Karpas-422 (cell line): ENCODE measurements around the gene LUZP2. TPM values are rescaled to one million over a fixed set of nuclear protein-coding genes. Genes with fewer than 3 reads are reported as not detected.

Experiments used
- DNase-seq: peaks from one replicate; pipeline ENCODE4 v3.0.0-alpha.2; 2015
- H2AFZ ChIP-seq: fragments of 200-600 bp; sonication (generic); 2 replicates; pipeline ENCODE4 v1.6.1; 2014; ENCODE audit warnings: antibody characterized with exemption, low read length, mixed read lengths
- H3K27ac ChIP-seq: fragments of 200-600 bp; sonication (generic); 2 replicates; pipeline ENCODE4 v1.5.1; 2014; ENCODE audit warnings: mild to moderate bottlenecking, low read length, moderate library complexity
- H3K27me3 ChIP-seq: fragments of 200-600 bp; sonication (generic); 2 replicates; pipeline ENCODE4 v1.6.1; 2014; ENCODE audit warnings: low read length, mixed read lengths
- H3K36me3 ChIP-seq: fragments of 200-600 bp; sonication (generic); 2 replicates; pipeline ENCODE4 v1.6.1; 2014; ENCODE audit warnings: low read length, mixed read lengths; ENCODE audit not compliant: insufficient read depth
- H3K4me1 ChIP-seq: fragments of 200-600 bp; sonication (generic); 2 replicates; pipeline ENCODE4 v1.6.1; 2014; ENCODE audit warnings: mild to moderate bottlenecking, low read length, mixed read lengths
- H3K4me2 ChIP-seq: fragments of 200-600 bp; sonication (generic); 2 replicates; pipeline ENCODE4 v1.6.1; 2014; ENCODE audit warnings: low read length, low read depth, mild to moderate bottlenecking; ENCODE audit not compliant: poor library complexity, severe bottlenecking
- H3K4me3 ChIP-seq: fragments of 200-600 bp; sonication (generic); 2 replicates; pipeline ENCODE4 v1.5.1; 2014; ENCODE audit warnings: mild to moderate bottlenecking, antibody characterized with exemption, low read length, mixed read lengths
- H3K79me2 ChIP-seq: fragments of 200-600 bp; sonication (generic); 2 replicates; pipeline ENCODE4 v1.6.1; 2014; ENCODE audit warnings: mild to moderate bottlenecking, low read length, mixed read lengths
- H3K9ac ChIP-seq: fragments of 200-600 bp; sonication (generic); 2 replicates; pipeline ENCODE4 v1.6.0; 2014; ENCODE audit warnings: low read length
- H3K9me2 ChIP-seq: fragments of 200-600 bp; sonication (generic), shearing (Covaris generic); replicated peaks from 2 replicates; pipeline ENCODE4 v1.6.0; 2014; ENCODE audit warnings: mild to moderate bottlenecking, low read length, moderate library complexity; ENCODE audit not compliant: insufficient read depth
- H3K9me3 ChIP-seq: fragments of 300-700, 200-600 bp; sonication (generic); 2 replicates; pipeline ENCODE4 v1.6.1; 2014; ENCODE audit warnings: low read length, mixed read lengths
- H4K20me1 ChIP-seq: fragments of 200-600 bp; sonication (generic); 2 replicates; pipeline ENCODE4 v1.6.1; 2014; ENCODE audit warnings: mild to moderate bottlenecking, antibody characterized with exemption, low read length, low read depth; ENCODE audit not compliant: insufficient read depth
- small RNA-seq: library from RNA; depleted of rRNA; stranded (forward); fragments of <200 nt; gene quantifications from one replicate; pipeline ENCODE3, GENCODE V24; 2014
- total RNA-seq: library from RNA; depleted of rRNA; stranded (reverse); fragments of >200 nt; shearing (Covaris generic); gene quantifications from 2 replicates; pipeline ENCODE4 v1.2.3, GENCODE V29; 2014; ENCODE audit warnings: low replicate concordance

Gene LUZP2
- total RNA-seq, 1 experiment from 2014 or later = not detected

DNA sequence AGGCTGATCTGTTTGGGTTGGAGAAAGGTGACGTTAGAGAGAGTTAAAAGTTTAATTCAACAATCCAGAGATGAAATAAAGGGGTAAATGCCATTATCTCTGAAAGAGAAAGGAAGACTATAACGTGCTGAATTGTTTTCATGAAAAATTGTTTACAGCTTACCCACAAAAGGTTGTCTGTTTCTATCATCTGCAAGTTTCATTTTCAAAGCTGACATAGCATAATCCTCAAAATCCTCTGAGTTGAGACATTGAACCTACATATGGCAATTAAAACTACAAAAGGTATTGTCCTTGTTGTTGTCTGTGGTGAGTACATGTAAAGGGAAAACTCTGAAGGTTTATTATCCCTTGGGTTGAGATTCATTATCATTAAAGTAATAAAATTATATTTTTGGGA is 569.9 kb downstream of the LUZP2 start:
- H3K9ac ChIP-seq = no peak overlapping the region
- no peaks in the 10 kb centered on the region for H3K79me2 ChIP-seq
- H3K4me3 ChIP-seq = no peak overlapping the region
- no peaks in the 10 kb centered on the region for H4K20me1 ChIP-seq
- no peak overlapping the region for H3K4me2 ChIP-seq
- no peak overlapping the region for H3K27ac ChIP-seq
- no peak for DNase-seq
- H3K9me2 ChIP-seq = no peaks in the 10 kb centered on the region
- no peaks in the 10 kb centered on the region for H3K27me3 ChIP-seq
- H3K4me1 ChIP-seq = no peaks in the 10 kb centered on the region
- no peaks in the 10 kb centered on the region; the same call in 1 of the 2 replicates for H3K9me3 ChIP-seq
- H2AFZ ChIP-seq = no peak overlapping the region
- no peaks in the 10 kb centered on the region for H3K36me3 ChIP-seq

DNA sequence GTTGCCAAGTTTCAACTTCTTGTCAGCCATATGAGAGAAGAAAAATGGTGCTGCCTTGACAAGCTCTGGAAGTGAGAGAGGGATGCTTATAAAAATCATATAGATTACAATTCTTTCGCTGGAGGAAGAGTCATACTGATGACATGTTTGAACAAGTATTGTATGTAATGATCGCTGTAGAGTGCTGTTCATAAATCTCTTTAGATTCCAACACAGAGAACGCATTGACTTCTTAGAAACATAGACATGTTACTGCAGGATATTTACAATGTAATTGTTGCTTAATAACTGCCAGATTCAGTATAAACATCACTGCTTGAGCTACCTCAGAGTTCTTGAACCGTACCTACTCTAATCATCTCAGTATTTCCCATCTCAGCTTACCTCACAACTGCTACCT is 571.6 kb downstream of the LUZP2 start:
- Histone ChIP-seq H4K20me1 (no peaks in the 10 kb centered on the region), H3K27me3 (no peaks in the 10 kb centered on the region), H3K4me2 (no peak overlapping the region)

DNA sequence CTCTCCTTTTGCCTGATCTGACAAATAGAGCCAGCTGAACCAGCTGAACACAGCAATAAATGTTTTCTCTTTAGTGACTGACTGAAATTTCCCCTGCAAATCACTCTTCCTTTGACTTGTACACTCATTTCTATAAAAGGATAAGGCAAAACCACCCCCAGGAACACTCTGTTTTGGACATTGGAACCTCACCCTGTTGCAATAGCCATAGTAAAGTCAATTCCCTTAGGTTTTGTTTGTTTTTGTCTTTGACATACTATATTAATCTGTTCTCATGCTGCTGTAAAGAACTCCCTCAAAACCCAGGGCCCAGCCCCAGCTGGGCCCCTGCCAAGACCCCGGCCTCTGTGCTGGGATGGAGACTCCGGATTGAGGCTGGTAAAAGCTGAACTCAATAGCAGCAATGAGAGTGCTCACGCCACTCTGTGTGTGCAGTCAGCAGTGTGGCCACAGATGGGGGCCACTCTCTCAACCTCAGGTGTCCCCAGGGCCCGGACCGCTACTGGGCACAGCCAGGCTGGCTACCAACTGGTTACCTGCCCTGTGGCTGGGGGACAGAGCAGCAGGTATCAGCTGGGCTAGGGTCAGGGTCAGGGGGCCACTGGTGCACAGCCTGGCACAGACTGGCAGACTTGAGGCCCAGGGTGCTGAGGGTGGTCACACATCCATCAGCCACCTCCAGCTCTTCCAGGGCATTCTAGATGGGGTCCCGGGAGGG is 597.4 kb downstream of the LUZP2 start:
- Histone ChIP-seq H3K79me2 (no peaks in the 10 kb centered on the region), H3K27ac (no peak overlapping the region), H2AFZ (no peak overlapping the region), H3K9me2 (no peaks in the 10 kb centered on the region), H3K9me3 (peaks cover 3% of the 10 kb centered on the region), H3K4me3 (no peak overlapping the region), H3K27me3 (no peaks in the 10 kb centered on the region), H3K4me1 (no peaks in the 10 kb centered on the region), H4K20me1 (no peaks in the 10 kb centered on the region), H3K9ac (no peak overlapping the region), H3K4me2 (no peak overlapping the region), H3K36me3 (no peaks in the 10 kb centered on the region)
- no peak for DNase-seq

More for the DNA sequence above, 571.6 kb downstream of the LUZP2 start:
- Histone ChIP-seq H3K36me3 (no peaks in the 10 kb centered on the region), H3K4me3 (no peak overlapping the region), H3K9me2 (no peaks in the 10 kb centered on the region), H3K9ac (no peak overlapping the region), H3K4me1 (no peaks in the 10 kb centered on the region), H2AFZ (no peak overlapping the region), H3K79me2 (no peaks in the 10 kb centered on the region), H3K27ac (no peak overlapping the region), H3K9me3 (no peaks in the 10 kb centered on the region; the same call in 1 of the 2 replicates)
- DNase-seq = no peak

DNA sequence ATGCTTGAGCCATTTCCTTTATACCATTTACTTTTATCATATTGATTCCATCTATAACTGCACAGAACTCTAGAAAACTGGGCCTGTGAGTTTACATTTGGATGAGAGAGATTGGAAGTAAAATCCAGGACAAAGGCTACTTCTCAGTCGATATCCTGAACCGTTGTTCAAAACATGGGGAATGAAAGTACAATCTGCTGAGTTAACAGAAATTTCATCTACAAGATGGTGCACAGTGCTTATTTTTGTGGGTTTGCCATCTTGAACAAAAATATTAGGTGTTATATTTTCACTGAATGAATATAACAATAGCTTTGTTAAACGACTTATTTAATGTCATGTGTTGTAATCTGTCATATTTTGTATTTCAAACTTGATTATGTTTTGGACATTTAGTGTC is 622.6 kb downstream of the LUZP2 start:
- no peak for DNase-seq
- Histone ChIP-seq H2AFZ (no peak overlapping the region), H3K4me2 (no peak overlapping the region), H3K9me2 (no peaks in the 10 kb centered on the region), H3K27me3 (no peaks in the 10 kb centered on the region), H3K4me1 (no peaks in the 10 kb centered on the region), H3K4me3 (no peak overlapping the region), H3K79me2 (no peaks in the 10 kb centered on the region), H4K20me1 (no peaks in the 10 kb centered on the region), H3K36me3 (no peaks in the 10 kb centered on the region), H3K9me3 (peaks cover 17% of the 10 kb centered on the region; the same call in 1 of the 2 replicates), H3K9ac (no peak overlapping the region), H3K27ac (no peak overlapping the region)

Small RNA genes lying within 50 kb of the gene (small RNA-seq; reads per million reads assigned to genes)
- gene RF00019 = not detected
